Suprapubic skin (tissue), 4 donors: ENCODE data around the gene EPB41L4B. TPM values are rescaled to one million over a fixed set of nuclear protein-coding genes. Genes with fewer than 3 reads are reported as not detected.

Experiments
- DNase-seq, 2 donors: peaks; one replicate each; pipeline ENCODE4 v3.0.0-alpha.2; 2019; ENCODE audit warnings: low spot score in 2 of 2
- H3K27ac ChIP-seq: fragments of 200-600 bp; sonication (generic); one replicate; pipeline ENCODE4 v1.5.1; 2019
- H3K27me3 ChIP-seq: fragments of 200-600 bp; sonication (generic); one replicate; pipeline ENCODE4 v1.5.1; 2019
- H3K36me3 ChIP-seq: fragments of 200-600 bp; sonication (generic); one replicate; pipeline ENCODE4 v1.5.1; 2019
- H3K4me1 ChIP-seq: fragments of 200-600 bp; sonication (generic); one replicate; pipeline ENCODE4 v1.5.1; 2019
- H3K4me3 ChIP-seq: fragments of 200-600 bp; sonication (generic); one replicate; pipeline ENCODE4 v1.5.1; 2019; ENCODE audit warnings: mild to moderate bottlenecking
- H3K9me3 ChIP-seq: fragments of 200-600 bp; sonication (generic); one replicate; pipeline ENCODE4 v1.5.1; 2019
- CTCF ChIP-seq, 2 donors: fragments of 200-600 bp in 1 of 2; fragments of 450-650 bp in 1 of 2; sonication (generic) in 1 of 2; IDR thresholded peaks; one replicate each; pipeline ENCODE4 v1.5.1; 2016 to 2019; ENCODE audit warnings: antibody characterized with exemption in 2 of 2, mild to moderate bottlenecking in 1 of 2, moderate library complexity in 1 of 2
- EP300 ChIP-seq: sonication (generic); formaldehyde crosslinking; IDR thresholded peaks from one replicate; pipeline ENCODE4 v1.6.1; 2017; ENCODE audit warnings: antibody characterized with exemption
- POLR2A ChIP-seq, 2 donors: fragments of 450-650 bp; IDR thresholded peaks; one replicate each; pipeline ENCODE4 v1.6.1; 2017; ENCODE audit warnings: antibody characterized with exemption in 2 of 2, mild to moderate bottlenecking in 2 of 2, moderate library complexity in 2 of 2
- POLR2AphosphoS5 ChIP-seq, 3 donors: sonication (generic); formaldehyde crosslinking; IDR thresholded peaks; one replicate each; pipeline ENCODE4 v1.6.1; 2017; ENCODE audit warnings: antibody characterized with exemption in 3 of 3
- WGBS: methylation state at CpG from one replicate; pipeline ENCODE4 v1.1.5; 2018; 5-methylcytosine and 5-hydroxymethylcytosine counted together
- total RNA-seq, 4 donors: library from RNA; depleted of rRNA; stranded (reverse); fragments of >200 nt; gene quantifications; one replicate each; pipeline ENCODE4 v1.1.0, GENCODE V29; 2016

Gene EPB41L4B
- total RNA-seq, 4 donors from 2014 or later = 22.4 to 27.4 (median 25.1) TPM

GRCh38 chr9:109299891-109300290, 21.0 kb downstream of the EPB41L4B start:
- 92% methylated on average over 11 of the region's 11 CpGs for WGBS

GRCh38 chr9:109297899-109298298, 23.0 kb downstream of the EPB41L4B start:
- WGBS = 30% methylated on average over 1 of the region's 1 CpG
- H3K27me3 ChIP-seq = no peaks in the 10 kb centered on the region
- no peak for DNase-seq
- no peak overlapping the region for H3K27ac ChIP-seq
- no peaks in the 10 kb centered on the region for H3K9me3 ChIP-seq
- H3K4me1 ChIP-seq = no peaks in the 10 kb centered on the region
- H3K4me3 ChIP-seq = no peak overlapping the region
- TF ChIP-seq POLR2AphosphoS5 (IDR thresholded peaks at IDR 0.05) (no peak), EP300 (no peak), POLR2A (IDR thresholded peaks at IDR 0.05) (no peak), CTCF (IDR thresholded peaks at IDR 0.05) (no peak)
- no peaks in the 10 kb centered on the region for H3K36me3 ChIP-seq

More at GRCh38 chr9:109299891-109300290, 21.0 kb downstream of the EPB41L4B start:
- no peak for TF ChIP-seq CTCF (IDR thresholded peaks at IDR 0.05)
- no peak for TF ChIP-seq EP300
- TF ChIP-seq POLR2A (IDR thresholded peaks at IDR 0.05) = no peak
- no peak for TF ChIP-seq POLR2AphosphoS5 (IDR thresholded peaks at IDR 0.05)
- Histone ChIP-seq H3K4me1 (no peaks in the 10 kb centered on the region), H3K36me3 (no peaks in the 10 kb centered on the region), H3K27me3 (no peaks in the 10 kb centered on the region), H3K4me3 (no peak overlapping the region), H3K27ac (no peak overlapping the region), H3K9me3 (no peaks in the 10 kb centered on the region)
- DNase-seq = no peak

GRCh38 chr9:109295221-109296130, 25.4 kb downstream of the EPB41L4B start:
- DNase-seq = no peak
- Histone ChIP-seq H3K4me1 (no peaks in the 10 kb centered on the region), H3K27me3 (no peaks in the 10 kb centered on the region), H3K4me3 (no peak overlapping the region), H3K27ac (no peak overlapping the region), H3K9me3 (no peaks in the 10 kb centered on the region), H3K36me3 (no peaks in the 10 kb centered on the region)
- TF ChIP-seq EP300 = no peak
- TF ChIP-seq POLR2A (IDR thresholded peaks at IDR 0.05) = no peak
- TF ChIP-seq CTCF (IDR thresholded peaks at IDR 0.05) = no peak
- no peak for TF ChIP-seq POLR2AphosphoS5 (IDR thresholded peaks at IDR 0.05)
- 72% methylated on average over 4 of the region's 4 CpGs for WGBS

GRCh38 chr9:109290385-109290784, 30.5 kb downstream of the EPB41L4B start:
- Histone ChIP-seq H3K4me3 (no peak overlapping the region), H3K4me1 (peaks cover 12% of the 10 kb centered on the region), H3K9me3 (no peaks in the 10 kb centered on the region), H3K27me3 (no peaks in the 10 kb centered on the region), H3K36me3 (no peaks in the 10 kb centered on the region), H3K27ac (no peak overlapping the region)
- DNase-seq = no peak
- TF ChIP-seq EP300 (no peak), CTCF (IDR thresholded peaks at IDR 0.05) (no peak), POLR2AphosphoS5 (IDR thresholded peaks at IDR 0.05) (no peak), POLR2A (IDR thresholded peaks at IDR 0.05) (no peak)

- DNase-seq = no peak
- no peaks in the 10 kb centered on the region for H3K9me3 ChIP-seq
- no peak overlapping the region for H3K27ac ChIP-seq
Observed at GRCh38 chr9:109289931-109290330, 30.9 kb downstream of the EPB41L4B start.

More at GRCh38 chr9:109289931-109290330, 30.9 kb downstream of the EPB41L4B start:
- Histone ChIP-seq H3K36me3 (no peaks in the 10 kb centered on the region), H3K27me3 (no peaks in the 10 kb centered on the region), H3K4me3 (no peak overlapping the region), H3K4me1 (peaks cover 12% of the 10 kb centered on the region)
- TF ChIP-seq POLR2A (IDR thresholded peaks at IDR 0.05) (no peak), EP300 (no peak), CTCF (IDR thresholded peaks at IDR 0.05) (no peak), POLR2AphosphoS5 (IDR thresholded peaks at IDR 0.05) (no peak)
- WGBS = 66% methylated on average over 6 of the region's 8 CpGs
